Osteoblast (primary cell): ENCODE measurements around the gene FAM13A. TPM values are rescaled to one million over a fixed set of nuclear protein-coding genes. Genes with fewer than 3 reads are reported as not detected.

Source experiments
- DNase-seq: peaks from one replicate; pipeline ENCODE4 v3.0.0; 2011; ENCODE audit warnings: low spot score, mixed read lengths; ENCODE audit not compliant: insufficient read length; ENCODE audit errors: missing footprints
- H2AFZ ChIP-seq: 2 replicates; pipeline ENCODE4 v1.6.0; 2011; ENCODE audit warnings: mild to moderate bottlenecking, low read length
- H3K27ac ChIP-seq: 2 replicates; pipeline ENCODE4 v1.5.1; 2011; ENCODE audit warnings: mild to moderate bottlenecking, low read depth, low read length, moderate library complexity
- H3K27me3 ChIP-seq: 2 replicates; pipeline ENCODE4 v1.6.0; 2012; ENCODE audit warnings: mild to moderate bottlenecking, control low read depth, inconsistent platforms, low read length, moderate library complexity; ENCODE audit not compliant: insufficient read depth
- H3K36me3 ChIP-seq: 2 replicates; pipeline ENCODE4 v1.5.1; 2011; ENCODE audit warnings: mild to moderate bottlenecking, low read length, control low read depth, moderate library complexity; ENCODE audit not compliant: insufficient read depth
- H3K4me1 ChIP-seq: 2 replicates; pipeline ENCODE4 v1.5.1; 2011; ENCODE audit warnings: mild to moderate bottlenecking, low read length, control low read depth, moderate library complexity; ENCODE audit not compliant: insufficient read depth
- H3K4me2 ChIP-seq: 2 replicates; pipeline ENCODE4 v1.6.0; 2011; ENCODE audit warnings: mild to moderate bottlenecking, low read length; ENCODE audit not compliant: insufficient read depth
- H3K4me3 ChIP-seq: fragments of 200-600 bp; sonication (generic); 3 replicates; pipeline ENCODE4 v1.5.1; 2012; ENCODE audit warnings: mild to moderate bottlenecking, low read length, inconsistent platforms; ENCODE audit not compliant: insufficient read depth
- H3K79me2 ChIP-seq: 2 replicates; pipeline ENCODE4 v1.6.0; 2012; ENCODE audit warnings: mild to moderate bottlenecking, low read length, control low read depth, inconsistent platforms; ENCODE audit not compliant: insufficient read depth
- H3K9me3 ChIP-seq: 2 replicates; pipeline ENCODE4 v1.5.1; 2011; ENCODE audit warnings: low read depth, low read length, control low read depth
- H4K20me1 ChIP-seq: 2 replicates; pipeline ENCODE4 v1.6.0; 2012; ENCODE audit warnings: mild to moderate bottlenecking, low read length, control low read depth; ENCODE audit not compliant: insufficient read depth
- CTCF ChIP-seq: IDR thresholded peaks from 2 replicates; pipeline ENCODE4 v1.5.1; 2011; ENCODE audit warnings: mild to moderate bottlenecking, low read depth, low read length, moderate library complexity; ENCODE audit errors: extremely low read depth
- total RNA-seq: library from RNA; depleted of rRNA; stranded (reverse); fragments of >200 nt; gene quantifications from 2 replicates; pipeline ENCODE4 v1.2.3, GENCODE V29; 2012

Gene FAM13A
- total RNA-seq, 1 donor = 18.8 TPM

GRCh38 chr4:88981556-88981955 lies 75.4 kb downstream of the FAM13A start:
- Histone ChIP-seq H3K27me3 (no peaks in the 10 kb centered on the region), H3K9me3 (no peaks in the 10 kb centered on the region), H3K4me1 (peaks cover 12% of the 10 kb centered on the region), H3K36me3 (no peaks in the 10 kb centered on the region), H4K20me1 (no peaks in the 10 kb centered on the region), H3K79me2 (no peaks in the 10 kb centered on the region), H3K27ac (no peak overlapping the region), H3K4me3 (no peak overlapping the region), H2AFZ (no peak overlapping the region), H3K4me2 (no peak overlapping the region)
- no peak for TF ChIP-seq CTCF
- peak; percentile 0 for DNase-seq

- no peaks in the 10 kb centered on the region for H3K4me1 ChIP-seq
- no peak for TF ChIP-seq CTCF
- H3K4me2 ChIP-seq = no peak overlapping the region
- DNase-seq = no peak
- no peaks in the 10 kb centered on the region for H4K20me1 ChIP-seq
- H3K9me3 ChIP-seq = no peaks in the 10 kb centered on the region
- no peak overlapping the region for H2AFZ ChIP-seq
- H3K27me3 ChIP-seq = no peaks in the 10 kb centered on the region
- no peak overlapping the region for H3K4me3 ChIP-seq
- no peak overlapping the region for H3K27ac ChIP-seq
- no peaks in the 10 kb centered on the region for H3K79me2 ChIP-seq
- no peaks in the 10 kb centered on the region for H3K36me3 ChIP-seq
These were observed 77.7 kb downstream of the FAM13A start for GRCh38 chr4:88979276-88979675.

GRCh38 chr4:88976775-88977035 lies 80.3 kb downstream of the FAM13A start:
- H3K79me2 ChIP-seq = no peaks in the 10 kb centered on the region
- H4K20me1 ChIP-seq = no peaks in the 10 kb centered on the region
- no peak overlapping the region for H3K4me3 ChIP-seq
- no peak for TF ChIP-seq CTCF
- no peak overlapping the region for H2AFZ ChIP-seq
- no peak for DNase-seq
- H3K4me1 ChIP-seq = no peaks in the 10 kb centered on the region
- H3K4me2 ChIP-seq = no peak overlapping the region
- no peaks in the 10 kb centered on the region for H3K36me3 ChIP-seq
- no peak overlapping the region for H3K27ac ChIP-seq
- no peaks in the 10 kb centered on the region for H3K27me3 ChIP-seq
- no peaks in the 10 kb centered on the region for H3K9me3 ChIP-seq

- no peak overlapping the region for H3K27ac ChIP-seq
- no peak overlapping the region for H3K4me3 ChIP-seq
- H3K36me3 ChIP-seq = no peaks in the 10 kb centered on the region
- no peak overlapping the region for H2AFZ ChIP-seq
- no peaks in the 10 kb centered on the region for H3K4me1 ChIP-seq
- TF ChIP-seq CTCF = no peak
- H4K20me1 ChIP-seq = no peaks in the 10 kb centered on the region
- H3K27me3 ChIP-seq = no peaks in the 10 kb centered on the region
- H3K4me2 ChIP-seq = no peak overlapping the region
- H3K79me2 ChIP-seq = no peaks in the 10 kb centered on the region
- DNase-seq = peak; percentile 18
- H3K9me3 ChIP-seq = no peaks in the 10 kb centered on the region
These were observed 80.8 kb downstream of the FAM13A start for GRCh38 chr4:88975958-88976774.
